HG03442 (cell line): ENCODE measurements around the gene GTF2IRD2.
"Not testable (repeated sequence)": the region's sequence is repeated elsewhere in the genome, so short reads cannot be mapped to it uniquely, and the experiment has no call there.

ENCODE experiments used
- ATAC-seq: cut with Tn5 transposase; IDR thresholded peaks from one replicate; pipeline ENCODE4 v1.9.1; 2021; ENCODE audit warnings: mild to moderate bottlenecking, moderate library complexity; ENCODE audit not compliant: unreplicated experiment

Gene GTF2IRD2

GRCh38 chr7:74850833-74851721 is at the start of gene GTF2IRD2:
Gene GTF2IRD2, minus strand, starts transcription at chr7:74851605. Its CDS starts 15,227 bp downstream, at chr7:74836378.
- peak; percentile 86 for ATAC-seq

GRCh38 chr7:74890158-74891123 is 39.0 kb upstream of the GTF2IRD2 start:
- ATAC-seq, result peak; percentile 73

- not testable (repeated sequence) for ATAC-seq
Measured at GRCh38 chr7:74889518-74890129, 38.2 kb upstream of the GTF2IRD2 start.

- not testable (repeated sequence) for ATAC-seq
Measured at GRCh38 chr7:74885295-74885694, 33.9 kb upstream of the GTF2IRD2 start.

GRCh38 chr7:74882110-74882509 is 30.7 kb upstream of the GTF2IRD2 start:
- not testable (repeated sequence) for ATAC-seq

GRCh38 chr7:74874748-74875512 is 23.5 kb upstream of the GTF2IRD2 start:
- ATAC-seq, result not testable (repeated sequence)

GRCh38 chr7:74874104-74874747 is 22.8 kb upstream of the GTF2IRD2 start:
- ATAC-seq, result not testable (repeated sequence)

- ATAC-seq, result not testable (repeated sequence)
Measured at GRCh38 chr7:74872542-74872941, 21.1 kb upstream of the GTF2IRD2 start.

- not testable (repeated sequence) for ATAC-seq
Measured at GRCh38 chr7:74865777-74866176, 14.4 kb upstream of the GTF2IRD2 start.

GRCh38 chr7:74849853-74850252 is 1.6 kb downstream of the GTF2IRD2 start:
- not testable (repeated sequence) for ATAC-seq

GRCh38 chr7:74830411-74830810 is 21.0 kb downstream of the GTF2IRD2 start:
- not testable (repeated sequence) for ATAC-seq

- not testable (repeated sequence) for ATAC-seq
Measured at GRCh38 chr7:74829959-74830358, 21.4 kb downstream of the GTF2IRD2 start.

GRCh38 chr7:74821259-74821658 is 30.1 kb downstream of the GTF2IRD2 start:
- not testable (repeated sequence) for ATAC-seq

- ATAC-seq, result peak; percentile 83
Measured at GRCh38 chr7:74820146-74820805, 31.1 kb downstream of the GTF2IRD2 start.

- not testable (repeated sequence) for ATAC-seq
Measured at GRCh38 chr7:74815882-74816281, 35.5 kb downstream of the GTF2IRD2 start.

- not testable (repeated sequence) for ATAC-seq
Measured at GRCh38 chr7:74798644-74799043, 52.8 kb downstream of the GTF2IRD2 start.

GRCh38 chr7:74797848-74798622 is 53.4 kb downstream of the GTF2IRD2 start:
- ATAC-seq, result not testable (repeated sequence)

- not testable (repeated sequence) for ATAC-seq
Measured at GRCh38 chr7:74789200-74789736, 62.1 kb downstream of the GTF2IRD2 start.
